Measurements from ENCODE around the gene ZBTB8B.

DNA sequence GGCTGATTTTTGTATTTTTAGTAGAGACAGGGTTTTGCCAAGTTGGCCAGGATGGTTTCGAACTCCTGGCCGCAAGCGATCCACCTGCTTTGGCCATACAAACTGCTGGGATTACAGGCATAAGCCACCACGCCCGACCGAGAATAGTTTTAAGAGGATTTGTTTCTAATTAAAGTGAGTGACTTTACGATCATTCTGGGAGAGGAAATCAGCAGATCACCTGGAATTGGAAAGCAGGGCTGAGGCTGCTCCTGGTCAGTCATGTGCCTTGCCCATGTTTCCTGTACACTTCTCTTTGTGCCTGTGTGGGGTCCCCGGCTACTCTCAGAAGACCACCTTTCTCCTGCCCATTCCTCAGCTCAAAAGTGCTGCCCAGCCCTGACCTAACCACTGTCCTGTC is 33.9 kb downstream of the ZBTB8B start:
- TF ChIP-seq CTCF (IDR thresholded peaks at IDR 0.05) (no peak), POLR2A (IDR thresholded peaks at IDR 0.05) (no peak)
